Measurements from ENCODE around the gene SRP14.
"Not testable (repeated sequence)": the region's sequence is repeated elsewhere in the genome, so short reads cannot be mapped to it uniquely, and the experiment has no call there.

SRP14 gene, protein sequence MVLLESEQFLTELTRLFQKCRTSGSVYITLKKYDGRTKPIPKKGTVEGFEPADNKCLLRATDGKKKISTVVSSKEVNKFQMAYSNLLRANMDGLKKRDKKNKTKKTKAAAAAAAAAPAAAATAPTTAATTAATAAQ

DNA sequence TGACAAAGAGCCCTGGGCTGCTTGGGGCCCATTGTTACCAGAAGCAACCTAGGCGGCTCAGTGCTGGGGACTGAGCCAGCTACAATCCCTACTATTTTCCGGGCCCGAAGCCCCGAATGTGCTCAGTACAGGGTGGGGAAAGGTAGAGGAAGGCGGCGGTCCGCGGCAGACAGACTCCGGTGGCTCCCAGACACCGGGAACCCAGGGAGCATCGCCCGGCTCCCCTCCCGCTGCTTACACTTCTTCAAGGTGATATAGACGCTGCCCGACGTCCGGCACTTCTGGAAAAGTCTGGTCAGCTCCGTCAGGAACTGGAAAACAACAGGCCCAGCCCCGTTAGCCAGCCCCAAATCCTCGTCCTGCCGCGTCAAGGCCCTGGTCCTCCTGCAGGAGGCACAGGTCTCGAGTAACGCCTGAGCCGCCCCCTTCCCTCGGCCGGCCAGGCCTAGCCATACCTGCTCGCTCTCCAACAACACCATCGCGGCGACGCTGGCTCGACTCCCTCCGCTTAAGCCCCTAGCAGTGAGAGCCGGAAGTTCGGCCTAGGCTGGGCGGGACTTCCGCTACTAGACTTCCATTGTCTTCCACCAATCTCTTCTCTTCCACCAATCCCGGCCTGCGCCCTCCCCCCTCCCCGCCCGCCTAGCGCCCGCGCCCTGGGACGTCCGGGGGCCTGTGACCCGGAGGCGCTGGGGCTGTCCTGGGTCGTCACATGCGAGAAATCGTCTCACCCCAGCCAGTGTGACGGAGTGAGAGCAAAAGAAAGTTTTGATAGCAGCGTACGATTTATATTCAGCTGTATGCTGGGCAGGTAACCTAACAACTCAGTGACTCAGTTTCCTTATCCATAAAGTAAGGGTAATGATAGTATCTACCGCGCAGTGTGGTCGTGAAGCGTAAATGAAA is at the start of gene SRP14:
Gene SRP14, minus strand, starts transcription at position 544 of the 906 bp plus-strand sequence. Its CDS starts 65 bp downstream, at position 479.
- in situ Hi-C loops (cut with MboI; ENCODE audit: low pct_unique_long_range_greater_than_20kb, low sequenced_read_pairs) = no loop called here
- DNase-seq = peak; percentile 98

DNA sequence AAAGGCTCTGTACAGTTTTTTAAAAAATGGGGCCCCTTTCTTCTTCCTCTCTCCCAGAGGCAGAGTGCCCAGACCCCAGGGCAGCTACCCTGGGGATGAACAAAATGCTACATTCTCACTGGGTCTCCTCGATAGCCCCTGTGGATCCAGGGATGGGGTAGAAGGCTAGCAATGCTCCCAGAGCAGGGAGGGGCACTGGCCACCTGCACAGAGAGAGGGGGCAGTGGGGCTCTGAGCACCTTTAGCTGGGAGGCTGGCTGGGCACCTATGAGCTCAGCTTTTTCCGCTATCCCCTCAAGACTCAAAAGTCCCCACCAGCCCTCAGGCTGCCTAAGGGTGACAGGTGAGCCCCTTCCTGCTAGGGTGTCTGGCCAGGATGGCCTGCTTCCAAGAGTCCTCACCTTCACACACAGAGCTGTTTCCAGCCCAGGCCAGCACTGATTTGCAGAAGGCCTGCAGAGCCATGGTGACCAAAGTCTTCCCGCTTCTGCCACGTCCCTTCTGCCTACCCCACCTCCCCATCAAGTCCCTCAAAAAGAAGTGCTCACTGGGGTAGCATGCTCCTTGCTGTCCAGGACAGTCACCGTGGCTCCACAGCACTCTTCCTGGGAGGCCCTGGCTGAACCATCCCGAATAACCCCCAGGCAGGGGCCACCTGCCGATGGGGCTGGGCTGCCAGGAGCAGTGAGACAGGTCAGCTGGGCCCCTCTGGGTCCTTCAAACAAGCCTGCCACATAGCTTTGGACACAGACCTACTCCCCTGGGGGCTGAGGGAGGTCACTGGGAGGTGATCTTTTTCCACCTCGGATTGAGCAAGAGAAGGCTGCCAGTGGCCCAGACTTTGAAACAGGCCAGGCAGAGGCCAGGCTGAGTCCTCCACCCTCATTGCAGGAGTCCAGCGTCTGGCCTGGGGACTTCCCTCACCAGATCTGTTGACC is 49.3 kb upstream of the SRP14 start:
- in situ Hi-C loops (cut with MboI; ENCODE audit: low pct_unique_long_range_greater_than_20kb, low sequenced_read_pairs) = no loop called here
- no peak for DNase-seq

DNA sequence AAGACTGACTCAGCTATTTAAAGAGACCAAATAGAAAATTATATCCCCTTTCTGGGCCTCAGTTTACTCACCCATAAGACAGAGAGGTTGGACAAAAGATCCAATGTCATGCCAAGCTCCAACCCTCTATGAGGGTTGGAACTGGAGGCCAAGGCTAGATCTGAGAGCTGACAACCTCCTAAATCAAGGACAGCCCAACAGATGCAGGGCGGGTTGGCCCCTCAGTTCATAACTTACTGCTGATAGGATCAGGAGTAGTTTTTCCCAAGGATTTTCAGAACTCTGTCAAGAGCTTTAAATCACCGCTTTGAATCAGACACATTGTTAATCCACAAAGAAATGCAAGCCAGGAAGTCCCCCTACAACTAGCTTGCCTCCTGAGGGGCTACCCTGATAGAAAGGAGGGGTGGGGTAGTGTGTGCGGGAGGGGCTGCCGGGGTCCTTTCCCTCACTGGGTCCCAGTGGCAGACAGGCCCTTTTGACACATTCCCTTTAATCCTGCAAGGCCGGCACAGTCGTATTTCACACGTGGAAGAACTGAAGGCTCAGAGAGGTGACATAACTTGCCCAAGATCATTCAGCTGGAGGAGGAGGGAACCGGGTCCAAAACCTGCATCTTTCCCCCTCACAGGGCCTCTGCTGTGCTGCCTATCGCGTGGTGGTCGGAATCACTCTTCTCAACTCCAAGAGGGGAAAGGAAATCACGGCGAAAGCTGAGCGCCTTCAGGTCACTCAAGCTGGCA is 48.3 kb upstream of the SRP14 start:
- in situ Hi-C loops (cut with MboI; ENCODE audit: low pct_unique_long_range_greater_than_20kb, low sequenced_read_pairs) = no loop called here
- no peak for DNase-seq

DNA sequence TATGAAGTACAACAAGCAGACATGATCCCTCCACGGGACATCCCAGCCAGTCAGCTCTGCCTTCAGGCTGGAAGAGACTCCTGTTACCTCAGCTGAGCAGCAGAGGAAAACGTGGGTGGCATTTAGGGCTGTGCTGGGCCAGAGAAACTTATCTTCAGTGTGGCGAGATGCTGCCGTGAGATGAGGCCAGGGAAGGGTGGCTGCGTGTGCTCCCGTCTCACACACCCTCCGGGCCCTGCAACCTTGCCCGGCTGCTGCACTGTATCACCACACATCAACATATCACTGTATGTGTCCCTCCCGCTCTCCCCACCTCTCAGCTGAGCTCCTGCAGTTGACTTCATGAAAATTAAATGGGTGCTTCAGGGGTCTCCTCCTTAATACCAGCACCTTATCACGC is 46.3 kb upstream of the SRP14 start:
- in situ Hi-C loops (cut with MboI; ENCODE audit: low pct_unique_long_range_greater_than_20kb, low sequenced_read_pairs) = no loop called here
- no peak for DNase-seq

DNA sequence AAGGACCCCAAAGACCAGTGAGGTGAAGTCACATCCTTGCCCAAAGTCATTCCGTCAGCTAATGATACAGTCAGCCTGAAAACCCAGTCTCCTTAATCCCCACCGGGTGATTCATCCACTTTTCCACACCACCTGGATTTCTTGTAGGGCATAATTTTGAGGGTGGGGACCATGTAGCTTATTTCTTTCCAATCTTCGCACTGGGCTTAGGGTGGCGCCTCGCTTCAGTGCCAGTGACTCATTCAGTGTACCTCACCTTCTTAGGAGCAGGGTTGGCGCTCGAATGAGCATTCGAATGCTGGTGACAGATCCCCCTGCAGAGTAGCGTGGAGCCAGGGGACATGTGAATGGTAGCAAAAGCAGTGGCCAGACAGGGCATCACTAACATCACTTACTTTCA is 45.7 kb upstream of the SRP14 start:
- in situ Hi-C loops (cut with MboI; ENCODE audit: low pct_unique_long_range_greater_than_20kb, low sequenced_read_pairs) = no loop called here
- no peak for DNase-seq

DNA sequence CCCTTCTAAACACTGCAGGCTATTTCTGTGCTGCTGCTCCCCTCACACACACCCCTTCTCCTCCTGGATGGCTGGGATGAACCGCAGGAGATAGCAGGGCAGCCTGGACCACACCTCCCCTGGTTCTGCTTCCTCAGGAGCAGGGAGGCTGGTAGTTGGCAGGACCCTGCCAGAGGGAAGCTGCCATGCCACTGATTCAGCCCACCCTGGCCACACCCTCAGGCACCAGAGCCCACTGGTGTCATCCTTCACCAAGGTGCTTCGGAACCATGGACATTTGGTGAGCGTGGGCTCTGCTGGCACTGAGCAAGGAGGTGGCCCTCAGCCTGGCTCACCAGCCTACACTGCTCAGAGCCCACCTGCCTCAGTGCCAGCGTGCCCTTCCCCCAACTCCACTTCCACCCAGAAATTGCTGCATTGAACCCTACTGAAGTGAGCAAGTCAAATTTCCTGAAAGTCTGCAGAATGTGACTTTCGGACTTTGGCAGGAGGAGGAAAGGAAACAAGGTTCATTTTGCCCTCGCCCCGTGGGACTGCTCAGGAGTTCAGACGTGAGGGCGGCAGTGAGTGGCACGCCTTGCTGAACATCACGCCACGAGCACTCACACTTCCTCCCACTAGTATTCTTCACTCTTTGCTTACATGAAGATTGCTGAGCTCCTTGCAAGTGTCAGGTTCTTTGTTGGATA is 43.4 kb upstream of the SRP14 start:
- in situ Hi-C loops (cut with MboI; ENCODE audit: low pct_unique_long_range_greater_than_20kb, low sequenced_read_pairs) = no loop called here
- DNase-seq = no peak

DNA sequence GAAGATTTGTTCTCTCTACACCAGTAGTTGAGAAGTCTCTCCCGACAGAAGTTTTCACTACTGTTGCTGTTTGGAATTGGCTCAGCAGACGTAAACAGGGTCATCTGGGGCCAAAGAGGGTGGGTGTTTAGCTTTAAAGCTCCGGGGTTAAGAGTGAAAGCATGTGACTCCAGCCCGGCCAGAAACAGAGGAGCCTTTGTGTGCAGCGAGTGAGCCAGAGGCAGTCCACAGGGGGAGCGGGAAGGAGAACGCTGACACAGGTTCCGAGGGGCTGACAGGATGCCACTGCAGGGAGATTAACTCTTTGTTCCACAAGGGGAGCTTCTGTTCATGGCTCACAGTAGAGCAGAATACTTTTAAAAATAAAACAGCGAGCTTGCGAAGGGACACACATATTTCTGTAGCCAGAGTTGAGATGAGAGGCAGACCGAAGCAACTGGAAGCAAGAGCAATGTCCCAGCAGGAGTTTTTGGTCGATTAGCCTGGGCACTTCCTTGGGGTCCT is 42.8 kb upstream of the SRP14 start:
- DNase-seq = peak; percentile 69
- in situ Hi-C loops (cut with MboI; ENCODE audit: low pct_unique_long_range_greater_than_20kb, low sequenced_read_pairs) = no loop called here

DNA sequence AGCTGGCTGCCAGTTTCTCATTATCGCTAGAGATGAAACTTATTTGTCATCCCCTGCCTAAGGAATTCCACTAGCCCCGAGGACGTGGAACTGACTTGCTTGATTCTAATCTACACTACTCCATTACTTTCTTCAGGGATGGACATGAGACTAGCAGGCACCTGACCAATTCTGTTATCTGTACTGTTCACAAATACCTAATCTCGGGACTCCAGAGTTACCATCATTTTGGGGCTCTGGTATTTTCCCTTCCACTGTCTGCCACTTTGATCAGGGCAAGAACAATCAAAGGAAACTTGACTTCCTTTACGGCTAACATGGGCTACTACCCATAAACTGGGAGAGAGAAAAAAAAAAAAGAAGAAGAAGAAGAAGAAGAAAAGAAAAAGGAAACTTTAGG is 41.9 kb upstream of the SRP14 start:
- in situ Hi-C loops (cut with MboI; ENCODE audit: low pct_unique_long_range_greater_than_20kb, low sequenced_read_pairs) = no loop called here
- DNase-seq = no peak

DNA sequence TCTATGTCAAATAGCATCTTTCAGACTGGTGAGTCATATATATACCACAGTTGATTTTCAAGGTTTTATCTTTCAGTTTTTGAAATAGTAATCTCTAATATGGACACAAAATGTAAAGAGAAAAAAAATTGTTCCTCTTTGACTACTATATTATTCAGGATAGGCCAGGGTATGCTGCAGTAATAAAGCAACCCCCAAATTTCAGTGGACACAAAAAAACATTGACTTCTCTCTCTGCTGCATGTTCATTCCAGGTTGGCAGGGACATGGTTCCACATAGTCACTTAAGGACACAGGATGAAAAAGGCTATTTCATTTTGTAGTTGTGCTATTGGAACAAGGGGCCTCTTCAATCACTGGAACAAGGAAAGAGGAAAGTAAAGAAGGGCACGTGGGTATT is 41.1 kb upstream of the SRP14 start:
- in situ Hi-C loops (cut with MboI; ENCODE audit: low pct_unique_long_range_greater_than_20kb, low sequenced_read_pairs) = no loop called here
- no peak for DNase-seq

DNA sequence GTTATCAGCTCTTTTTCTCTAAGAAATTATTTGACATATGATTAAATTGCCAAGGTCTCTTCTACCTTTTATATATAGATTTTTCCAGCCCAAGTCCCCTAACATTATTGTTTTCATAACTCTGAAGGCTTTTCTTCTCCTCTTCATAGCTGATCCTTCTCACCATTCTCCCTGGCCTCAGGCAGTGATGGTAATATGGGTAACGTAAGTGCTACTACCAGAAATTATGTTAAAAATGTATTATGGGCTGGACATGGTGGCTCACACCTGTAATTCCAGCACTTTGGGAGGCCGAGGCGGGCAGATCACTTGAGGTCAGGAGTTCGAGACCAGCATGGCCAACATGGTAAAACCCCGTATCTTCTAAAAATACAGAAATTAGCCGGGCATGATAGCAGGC is 40.5 kb upstream of the SRP14 start:
- no peak for DNase-seq
- in situ Hi-C loops (cut with MboI; ENCODE audit: low pct_unique_long_range_greater_than_20kb, low sequenced_read_pairs) = no loop called here

DNA sequence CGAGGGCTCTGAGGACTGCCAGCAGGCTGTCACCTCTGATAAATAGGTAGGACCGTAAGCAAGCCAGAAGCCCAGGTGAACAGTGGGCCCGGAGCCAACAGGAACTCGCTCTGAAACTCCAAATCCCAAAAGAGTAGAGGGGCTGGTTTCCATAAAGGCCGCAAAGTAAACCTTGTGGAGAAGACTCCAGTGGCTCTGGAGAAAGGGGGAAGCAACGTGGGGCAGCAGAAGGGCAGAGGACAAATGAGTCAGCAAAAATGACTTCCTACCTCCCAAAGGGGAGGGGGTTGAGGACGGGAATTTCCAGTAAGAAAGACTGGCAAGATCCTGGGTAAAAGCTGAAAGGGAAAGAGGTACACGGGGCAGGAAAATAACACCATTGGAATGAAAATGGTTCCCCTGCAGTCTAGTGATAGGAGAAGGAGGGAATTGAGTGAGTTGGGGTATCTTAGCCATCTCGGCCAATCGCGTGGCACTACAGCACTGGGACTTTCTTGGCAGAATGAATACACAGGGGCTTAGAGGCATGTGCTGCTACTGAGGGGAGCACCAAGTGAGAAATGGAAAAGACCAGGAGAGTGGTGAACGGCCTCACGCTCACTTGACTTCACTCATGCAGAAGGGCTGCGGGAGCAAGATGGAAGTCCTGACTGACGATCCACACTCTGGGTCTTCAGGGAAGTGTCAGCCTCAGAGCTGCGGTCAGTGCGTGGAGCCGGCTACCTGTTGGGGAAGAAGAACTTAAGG is 36.5 kb upstream of the SRP14 start:
- in situ Hi-C loops (cut with MboI; ENCODE audit: low pct_unique_long_range_greater_than_20kb, low sequenced_read_pairs) = no loop called here

DNA sequence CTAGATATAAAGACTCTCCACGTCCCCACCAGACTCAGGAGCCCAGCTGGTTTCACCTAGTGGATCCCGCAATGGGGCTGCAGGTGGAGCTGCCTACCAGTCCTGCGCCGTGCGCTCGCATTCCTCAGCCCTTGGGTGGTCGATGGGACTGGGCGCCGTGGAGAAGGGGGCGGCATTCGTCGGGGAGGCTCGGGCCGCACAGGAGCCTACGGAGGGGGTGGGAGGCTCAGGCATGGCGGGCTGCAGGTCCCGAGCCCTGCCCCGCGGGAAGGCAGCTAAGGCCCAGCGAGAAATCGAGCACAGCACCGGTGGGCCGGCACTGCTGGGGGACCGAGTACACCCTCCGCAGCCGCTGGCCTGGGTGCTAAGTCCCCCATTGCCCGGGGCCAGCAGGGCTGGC is 35.7 kb upstream of the SRP14 start:
- DNase-seq; in situ Hi-C loops (cut with MboI; ENCODE audit: low pct_unique_long_range_greater_than_20kb, low sequenced_read_pairs): not testable (repeated sequence)

More for the DNA sequence above, 36.5 kb upstream of the SRP14 start:
- no peak for DNase-seq

DNA sequence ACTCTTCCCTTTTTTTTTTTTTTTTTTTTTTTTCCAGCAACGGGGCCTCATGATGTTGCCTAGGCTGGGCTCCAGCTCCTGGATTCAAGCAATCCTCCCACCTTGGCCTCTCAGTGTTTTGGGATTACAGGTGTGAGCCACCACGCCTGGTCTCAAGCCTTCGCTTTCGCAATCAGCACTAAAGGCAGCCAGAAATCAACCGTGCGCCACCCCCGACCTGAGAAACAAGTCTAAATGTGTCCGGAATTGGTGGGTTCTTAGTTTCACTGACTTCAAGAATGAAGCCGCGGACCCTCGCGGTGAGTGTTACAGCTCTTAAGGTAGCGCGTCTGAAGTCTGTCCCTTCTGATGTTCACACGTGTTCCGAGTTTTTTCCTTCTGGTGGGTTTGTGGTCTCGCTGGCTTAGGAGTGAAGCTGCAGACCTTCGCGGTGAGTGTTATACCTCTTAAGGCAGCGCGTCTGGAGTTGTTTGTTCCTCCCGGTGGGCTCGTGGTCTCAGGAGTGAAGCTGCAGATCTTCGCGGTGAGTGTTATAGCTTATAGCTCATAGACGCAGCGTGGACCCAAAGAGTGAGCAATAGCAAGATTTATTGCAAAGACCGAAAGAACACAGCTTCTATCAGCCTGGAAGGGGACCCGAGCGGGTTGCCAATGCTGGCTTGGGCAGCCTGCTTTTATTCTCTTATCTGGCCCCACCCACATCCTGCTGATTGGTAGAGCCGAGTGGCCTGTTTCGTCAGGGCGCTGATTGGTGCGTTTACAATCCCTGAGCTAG is 34.9 kb upstream of the SRP14 start:
- in situ Hi-C loops (cut with MboI; ENCODE audit: low pct_unique_long_range_greater_than_20kb, low sequenced_read_pairs) = not testable (repeated sequence)

DNA sequence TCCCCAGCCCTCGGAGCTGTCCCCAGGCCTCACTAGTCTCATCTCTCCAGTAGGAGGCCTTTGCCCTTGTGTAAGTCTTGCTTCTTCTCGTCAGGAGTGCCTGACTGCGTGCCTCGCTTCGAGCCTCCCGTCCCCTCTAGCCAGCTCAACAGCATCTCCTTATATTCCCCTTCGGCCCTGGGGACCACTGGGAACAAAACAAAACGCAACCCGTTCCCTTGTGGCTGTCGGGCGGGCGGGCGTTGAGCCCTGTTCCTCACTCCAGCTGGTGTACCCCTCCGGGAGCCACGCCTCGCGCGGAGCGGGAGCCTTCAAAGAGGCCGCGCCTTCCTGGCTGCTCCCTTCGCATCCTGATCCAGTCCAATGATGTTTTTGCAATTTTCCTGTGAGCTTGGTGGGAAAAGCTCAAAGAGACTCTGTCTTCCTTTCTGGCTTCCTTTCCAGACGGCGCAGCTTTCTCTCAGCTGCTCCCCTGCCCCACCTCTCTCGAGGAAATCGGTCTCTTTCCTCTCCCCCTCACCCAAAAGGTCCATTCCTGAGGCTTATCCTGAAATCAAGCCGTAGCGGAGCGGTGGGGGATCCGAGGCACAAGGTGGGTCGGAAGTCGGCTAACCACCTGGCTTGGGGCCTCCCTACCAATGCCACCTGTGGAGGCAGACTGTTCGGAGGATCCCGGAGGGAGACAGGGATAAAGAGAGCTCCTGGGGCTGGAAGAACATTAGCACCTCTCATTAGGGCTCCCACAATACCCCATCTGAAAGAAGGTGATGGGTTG is 33.4 kb upstream of the SRP14 start:
- in situ Hi-C loops (cut with MboI; ENCODE audit: low pct_unique_long_range_greater_than_20kb, low sequenced_read_pairs) = no loop called here
- DNase-seq = no peak

More for the DNA sequence above, 34.9 kb upstream of the SRP14 start:
- not testable (repeated sequence) for DNase-seq

DNA sequence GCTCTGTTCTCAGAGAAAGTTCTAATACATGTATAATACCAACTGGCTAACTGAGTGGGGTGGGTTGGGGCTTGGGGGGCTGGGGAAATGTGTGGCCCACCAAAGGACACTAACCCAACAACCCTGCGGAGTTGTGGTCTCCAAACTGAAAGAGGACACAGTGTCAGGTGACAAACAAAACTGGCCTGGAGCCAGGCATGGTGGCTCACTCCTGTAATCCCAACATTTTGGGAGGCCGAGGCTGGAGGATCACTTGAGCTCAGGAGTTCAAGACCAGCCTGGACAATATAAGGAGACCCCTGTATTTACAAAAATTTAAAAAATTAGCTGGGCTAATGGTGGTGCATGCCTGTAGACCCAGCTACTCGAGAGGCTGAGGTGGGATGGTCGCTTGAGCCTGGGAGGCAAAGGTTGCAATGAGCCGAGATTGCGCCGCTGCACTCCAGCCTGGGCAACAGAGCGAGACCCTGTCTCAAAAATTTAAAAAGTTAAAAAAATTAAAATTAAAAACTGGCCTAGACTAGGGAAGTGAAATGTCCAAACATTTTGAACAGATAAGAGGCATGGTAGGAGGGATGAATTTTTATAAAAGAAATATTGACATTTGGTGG is 31.7 kb upstream of the SRP14 start:
- in situ Hi-C loops (cut with MboI; ENCODE audit: low pct_unique_long_range_greater_than_20kb, low sequenced_read_pairs) = no loop called here
- no peak for DNase-seq

DNA sequence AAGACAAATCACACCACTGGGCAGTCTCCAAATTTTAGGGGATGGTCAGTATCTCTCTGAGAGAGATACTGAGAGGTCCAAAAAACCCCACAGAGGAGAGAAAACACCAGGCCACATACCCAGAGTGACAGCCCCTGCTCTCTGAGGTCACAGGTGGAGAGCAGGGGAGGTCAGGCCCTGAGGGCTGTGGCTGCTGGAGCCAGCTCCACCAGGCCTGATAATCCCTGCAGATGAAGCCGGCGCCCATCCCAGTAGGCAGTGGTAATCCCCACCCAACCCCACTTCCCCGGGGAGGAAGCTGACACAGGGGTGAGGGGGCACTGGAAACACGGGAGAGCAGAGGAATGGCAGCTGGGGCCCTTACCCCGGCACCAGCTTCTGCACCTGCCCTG is 31.2 kb upstream of the SRP14 start:
- in situ Hi-C loops (cut with MboI; ENCODE audit: low pct_unique_long_range_greater_than_20kb, low sequenced_read_pairs) = no loop called here
- no peak for DNase-seq

All from KBM-7 (cell line).